GM18511 (cell line): ENCODE results near the gene RAD50.
A peak's percentile ranks its signal among the peaks of the same experiment; 100 is the strongest.

Source experiments
- ATAC-seq: cut with Tn5 transposase; IDR thresholded peaks from one replicate; pipeline ENCODE4 v1.9.1; 2021; ENCODE audit warnings: mild to moderate bottlenecking, moderate library complexity; ENCODE audit not compliant: unreplicated experiment

Gene RAD50

DNA sequence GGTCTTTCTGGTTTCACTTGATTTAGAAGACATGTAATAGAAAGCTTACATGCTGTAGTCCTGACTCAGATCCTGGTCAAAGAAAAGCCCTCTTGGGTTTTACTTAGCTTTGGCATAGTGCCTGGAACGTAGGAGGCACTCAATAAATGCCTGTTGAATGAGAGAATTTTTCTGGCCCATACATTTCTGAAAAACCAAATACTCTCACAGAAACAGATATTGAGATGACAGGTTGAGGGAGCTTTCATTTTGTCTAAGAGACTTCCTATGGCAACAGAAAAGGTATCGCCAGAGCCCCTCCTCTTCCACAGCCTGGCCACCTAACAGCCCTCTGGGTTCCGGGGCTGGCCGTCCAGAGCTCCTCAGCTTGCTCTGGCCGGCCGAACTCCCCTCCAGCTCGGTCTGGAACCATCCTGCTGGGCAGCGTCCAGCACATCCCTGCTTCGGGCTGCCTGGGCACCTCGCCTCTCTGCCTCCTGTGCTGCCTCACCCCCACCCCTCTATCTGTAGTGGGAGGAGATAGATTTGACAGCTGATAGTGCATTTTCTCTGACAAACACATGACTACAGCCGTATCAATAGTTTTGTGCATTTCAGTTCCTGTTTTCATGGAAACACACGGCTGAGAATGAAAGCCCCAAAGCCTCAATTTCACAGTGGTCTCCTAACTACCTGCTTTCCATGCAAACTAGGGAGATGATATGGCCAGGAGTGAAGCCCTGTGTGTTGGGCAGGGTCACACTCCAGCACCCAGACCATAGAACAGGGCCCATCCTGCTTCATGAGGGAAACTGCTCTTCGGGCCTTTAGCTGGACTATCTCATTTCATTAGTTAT is 118.1 kb downstream of the RAD50 start:
- peak; percentile 84 for ATAC-seq

DNA sequence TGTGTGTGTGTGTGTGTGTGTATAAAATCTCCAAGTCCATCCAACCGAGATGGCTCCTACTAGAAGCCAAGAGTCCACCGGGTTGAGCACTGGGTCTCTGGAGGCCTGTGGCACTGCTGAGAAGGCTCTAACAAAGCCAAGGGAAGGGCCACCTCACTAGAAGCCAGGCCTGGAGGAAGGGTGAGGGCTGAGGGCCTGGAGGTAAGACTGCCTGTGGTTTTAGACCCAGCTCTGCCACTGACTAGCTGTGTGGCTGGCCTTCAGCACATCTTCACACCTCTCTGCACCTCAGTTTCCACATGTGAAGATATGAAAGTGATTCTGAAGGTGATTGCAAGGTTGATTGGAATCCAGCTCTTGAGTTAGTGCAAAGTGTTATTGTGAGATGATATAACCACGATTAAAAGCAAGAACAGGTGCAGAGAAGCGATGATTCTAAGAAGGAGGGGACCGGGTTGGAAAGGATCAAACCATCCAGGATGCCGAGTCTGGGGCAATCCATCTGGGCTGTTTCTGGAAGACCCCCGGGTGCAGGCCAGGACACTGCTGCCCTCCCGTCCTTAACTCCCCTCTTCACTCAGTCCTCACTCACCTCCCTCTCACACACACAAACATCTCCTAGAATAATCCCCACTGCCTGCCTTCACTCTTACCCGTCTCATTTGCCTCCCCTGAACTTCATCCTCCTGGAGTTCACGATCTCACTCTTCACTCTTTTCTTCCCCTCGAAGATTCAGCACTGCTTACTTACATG is 119.3 kb downstream of the RAD50 start:
- ATAC-seq: no peak

DNA sequence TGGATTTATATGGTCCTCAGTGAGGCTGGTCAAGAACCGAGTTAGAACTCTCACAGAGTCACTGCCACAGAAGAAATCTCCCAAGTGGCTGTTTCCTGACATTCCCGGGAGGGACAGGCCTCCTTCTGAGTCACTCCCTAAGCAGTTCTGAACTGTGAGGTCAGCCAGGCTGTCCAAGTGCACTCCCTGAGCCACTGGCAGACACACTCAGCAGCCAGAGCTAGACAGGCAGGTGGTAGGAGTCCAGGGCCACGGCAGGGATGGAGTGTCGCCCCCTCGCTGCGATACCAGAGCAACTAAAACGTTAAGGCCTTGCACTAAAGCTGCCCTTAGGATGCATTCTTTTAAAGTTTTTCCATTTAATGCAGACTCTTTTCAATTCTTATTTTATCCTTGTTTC is 120.4 kb downstream of the RAD50 start:
- ATAC-seq: no peak

- no peak for ATAC-seq
Measured at GRCh38 chr5:132677682-132678400, 121.1 kb downstream of the RAD50 start.

GRCh38 chr5:132678735-132679134 is 122.0 kb downstream of the RAD50 start:
- ATAC-seq: no peak

DNA sequence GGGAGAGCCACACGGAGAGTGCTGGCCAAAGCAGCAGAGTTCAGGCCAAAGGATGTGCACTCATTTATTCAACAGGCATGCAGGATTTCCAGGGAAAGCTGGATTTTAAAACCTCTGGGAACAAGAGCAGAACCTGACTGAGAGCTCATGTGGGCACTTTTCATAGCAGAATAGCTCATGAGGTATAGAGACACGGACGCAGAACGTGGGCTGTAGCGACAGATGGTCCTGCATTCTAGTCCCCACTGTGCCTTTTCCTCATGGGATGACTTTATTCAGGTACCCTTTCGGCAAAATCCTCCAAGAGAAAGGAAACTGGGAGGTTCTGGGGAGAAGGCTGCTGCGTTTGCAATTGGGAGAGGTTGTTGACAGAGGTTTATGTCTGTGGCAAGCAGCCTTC is 122.4 kb downstream of the RAD50 start:
- ATAC-seq: no peak

DNA sequence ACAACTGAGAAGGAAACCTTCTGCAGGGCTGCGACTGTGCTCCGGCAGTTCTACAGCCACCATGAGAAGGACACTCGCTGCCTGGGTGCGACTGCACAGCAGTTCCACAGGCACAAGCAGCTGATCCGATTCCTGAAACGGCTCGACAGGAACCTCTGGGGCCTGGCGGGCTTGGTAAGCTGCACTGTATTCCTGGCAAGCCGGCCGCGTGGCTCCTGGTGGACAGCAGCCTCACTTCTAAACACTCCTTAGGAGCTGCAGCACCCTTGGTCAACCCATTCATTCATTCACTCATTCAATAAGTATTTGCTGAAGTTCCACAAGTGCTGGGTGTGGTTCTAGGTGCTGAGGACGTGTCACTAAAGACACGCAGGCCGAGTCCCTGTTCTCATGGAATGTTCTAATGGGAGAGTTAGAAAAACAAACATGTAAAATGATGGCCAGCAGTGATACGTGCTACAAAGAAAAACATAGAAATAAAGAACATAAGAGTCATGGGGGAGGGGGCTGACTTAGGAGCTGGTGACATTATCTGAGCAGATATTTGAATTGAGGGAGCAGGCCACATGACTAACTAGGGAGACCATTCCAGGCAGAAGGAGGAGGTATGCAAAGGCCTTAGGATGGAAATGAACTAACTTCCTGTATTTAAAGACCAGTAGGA is 123.1 kb downstream of the RAD50 start:
- no peak for ATAC-seq

GRCh38 chr5:132680780-132681475 is 124.2 kb downstream of the RAD50 start:
- no peak for ATAC-seq

DNA sequence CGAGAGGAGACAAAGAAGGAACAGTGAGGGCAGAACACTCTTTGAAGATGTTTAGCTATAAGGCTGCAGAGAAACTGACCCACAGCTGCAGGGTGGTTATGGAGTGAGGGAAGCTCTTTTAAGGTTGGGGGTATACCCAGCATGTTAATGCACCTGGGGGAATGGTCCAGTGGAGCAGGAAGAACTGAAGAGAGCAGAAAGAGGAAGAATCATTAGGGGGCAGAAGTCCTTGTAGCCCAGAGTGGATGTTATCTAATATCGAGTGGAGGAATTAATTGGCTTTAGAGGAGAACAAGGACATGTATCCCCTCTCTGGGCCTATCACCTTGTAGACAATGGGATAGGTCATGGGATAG is 124.7 kb downstream of the RAD50 start:
- ATAC-seq: no peak

- ATAC-seq: no peak
Measured at GRCh38 chr5:132681983-132682382, 125.2 kb downstream of the RAD50 start.

DNA sequence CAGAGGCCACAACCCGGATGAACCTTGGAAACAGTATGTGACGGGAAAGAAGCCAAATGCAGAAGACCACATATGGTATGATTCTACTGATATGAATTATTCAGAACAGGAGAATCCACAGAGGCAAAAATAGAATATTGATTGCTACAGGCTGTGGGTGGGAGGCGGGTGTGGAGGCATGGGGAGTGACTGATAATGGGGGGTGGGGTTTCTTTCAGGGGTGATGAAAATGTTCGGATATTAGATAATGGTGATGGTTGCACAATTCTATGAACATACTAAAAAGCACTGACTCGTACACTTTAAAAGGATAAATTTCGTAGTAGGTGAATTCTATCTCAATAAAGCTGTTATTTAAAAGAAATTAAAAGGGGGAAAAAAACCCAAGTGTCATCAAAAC is 127.7 kb downstream of the RAD50 start:
- no peak for ATAC-seq

DNA sequence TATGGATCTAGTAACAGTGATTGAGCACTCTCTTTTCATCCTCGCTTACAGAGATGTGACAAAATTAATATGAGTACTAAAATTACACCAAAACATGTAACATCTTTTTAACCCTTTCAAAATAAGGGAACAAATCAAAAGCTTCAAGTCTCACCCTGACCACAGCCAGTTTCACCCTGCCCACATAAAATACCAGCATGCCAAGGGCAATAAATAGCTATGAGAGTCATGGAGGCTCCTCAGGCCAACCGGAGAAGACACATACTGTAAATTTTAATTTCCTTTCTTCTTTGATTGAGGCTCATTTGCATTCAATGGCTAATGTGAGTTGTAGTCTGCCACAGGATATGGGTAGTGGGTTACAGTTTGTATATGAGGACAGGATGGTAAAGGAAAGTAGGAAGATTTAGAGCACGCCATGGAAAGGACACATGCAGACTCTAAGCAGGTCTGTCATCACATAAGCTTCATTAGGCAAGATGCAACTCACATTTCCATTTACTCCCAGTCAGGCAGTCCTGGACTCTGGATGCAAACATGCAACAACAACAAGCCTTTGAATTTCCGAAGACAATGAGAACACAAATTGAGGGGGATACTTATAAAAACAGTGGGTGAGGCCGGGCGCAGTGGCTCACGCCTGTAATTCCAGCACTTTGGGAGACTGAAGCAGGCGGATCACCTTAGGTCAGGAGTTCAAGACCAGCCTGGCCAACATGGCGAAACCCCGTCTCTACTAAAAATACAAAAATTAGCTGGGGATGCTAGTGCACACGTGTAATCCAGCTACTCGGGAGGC is 128.3 kb downstream of the RAD50 start:
- no peak for ATAC-seq

DNA sequence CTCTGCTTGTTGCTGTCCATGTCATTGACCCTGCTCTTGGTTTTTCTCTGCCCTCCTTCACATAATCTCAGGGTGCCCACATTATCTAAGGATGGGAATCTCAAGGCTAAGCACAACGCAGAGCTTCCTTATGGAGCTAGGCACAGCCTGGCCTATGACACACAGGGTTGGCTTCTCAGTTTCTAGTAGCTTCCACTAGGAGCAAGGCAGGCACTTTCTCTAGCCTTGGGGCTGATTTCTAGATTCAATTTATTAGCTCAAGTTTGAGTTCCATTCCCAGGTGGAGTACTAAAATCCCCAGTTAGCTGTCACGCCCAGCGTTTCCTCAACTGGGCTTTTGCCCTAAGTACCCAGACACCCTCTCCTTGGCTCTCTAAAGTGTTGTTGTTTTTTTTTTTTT is 129.4 kb downstream of the RAD50 start:
- no peak for ATAC-seq

DNA sequence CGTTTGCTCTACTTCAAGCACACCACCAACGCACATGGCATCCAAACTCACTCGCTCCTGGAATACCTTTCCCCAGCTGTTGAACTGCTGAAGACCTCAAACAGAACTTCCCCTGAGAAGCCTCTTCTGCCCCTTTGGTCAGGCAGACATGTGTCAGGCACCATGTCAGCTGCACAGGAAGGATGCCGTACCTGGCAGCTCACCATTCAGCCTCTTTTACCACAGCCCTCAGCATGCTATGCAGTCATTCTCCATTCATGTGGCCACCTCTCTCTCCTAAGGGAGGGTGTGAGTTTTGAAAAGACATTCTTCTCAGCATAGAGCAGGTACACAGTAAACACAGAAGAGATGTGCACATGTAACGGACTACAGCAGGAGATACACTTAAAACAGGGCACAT is 131.2 kb downstream of the RAD50 start:
- no peak for ATAC-seq

DNA sequence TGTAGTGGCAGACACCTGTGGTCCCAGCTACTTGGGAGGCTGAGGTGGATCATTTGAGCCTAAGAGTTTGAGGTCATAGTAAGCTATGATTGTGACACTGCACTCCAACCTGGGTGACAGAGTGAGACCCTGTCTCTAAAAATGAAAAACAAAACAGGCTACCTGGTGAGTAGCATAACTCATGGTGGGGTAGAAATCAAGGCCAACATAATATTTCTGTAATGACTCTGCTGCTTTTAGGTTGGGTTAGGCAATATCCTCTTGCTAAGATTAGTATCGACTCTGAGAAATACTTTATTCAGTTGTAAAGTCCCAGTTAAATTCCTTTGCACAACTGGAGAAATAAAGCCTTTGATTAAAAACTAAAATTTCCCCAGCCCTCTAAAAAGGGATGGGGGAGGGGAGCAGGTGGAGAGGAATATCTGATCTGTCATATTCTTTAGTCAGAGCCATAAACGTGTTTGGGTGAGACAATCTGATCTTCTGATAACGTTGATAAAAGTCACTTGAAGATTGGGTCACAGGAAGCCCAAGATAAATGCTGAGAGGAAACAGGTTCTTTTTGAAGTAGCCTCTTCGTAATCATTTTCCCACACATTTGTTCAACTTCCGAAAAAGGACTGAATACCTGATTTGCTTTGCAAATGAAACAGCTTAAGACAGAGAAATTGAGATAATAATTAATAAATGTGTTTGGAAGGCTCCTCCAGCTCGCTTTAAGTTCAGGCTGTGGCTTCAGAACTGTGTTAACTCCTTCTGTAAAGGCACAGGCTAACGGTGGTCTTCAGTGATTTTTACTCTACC is 132.0 kb downstream of the RAD50 start:
- peak; percentile 45 for ATAC-seq

GRCh38 chr5:132689513-132689912 is 132.7 kb downstream of the RAD50 start:
- no peak for ATAC-seq

- no peak for ATAC-seq
Measured at GRCh38 chr5:132690156-132690555, 133.4 kb downstream of the RAD50 start.

DNA sequence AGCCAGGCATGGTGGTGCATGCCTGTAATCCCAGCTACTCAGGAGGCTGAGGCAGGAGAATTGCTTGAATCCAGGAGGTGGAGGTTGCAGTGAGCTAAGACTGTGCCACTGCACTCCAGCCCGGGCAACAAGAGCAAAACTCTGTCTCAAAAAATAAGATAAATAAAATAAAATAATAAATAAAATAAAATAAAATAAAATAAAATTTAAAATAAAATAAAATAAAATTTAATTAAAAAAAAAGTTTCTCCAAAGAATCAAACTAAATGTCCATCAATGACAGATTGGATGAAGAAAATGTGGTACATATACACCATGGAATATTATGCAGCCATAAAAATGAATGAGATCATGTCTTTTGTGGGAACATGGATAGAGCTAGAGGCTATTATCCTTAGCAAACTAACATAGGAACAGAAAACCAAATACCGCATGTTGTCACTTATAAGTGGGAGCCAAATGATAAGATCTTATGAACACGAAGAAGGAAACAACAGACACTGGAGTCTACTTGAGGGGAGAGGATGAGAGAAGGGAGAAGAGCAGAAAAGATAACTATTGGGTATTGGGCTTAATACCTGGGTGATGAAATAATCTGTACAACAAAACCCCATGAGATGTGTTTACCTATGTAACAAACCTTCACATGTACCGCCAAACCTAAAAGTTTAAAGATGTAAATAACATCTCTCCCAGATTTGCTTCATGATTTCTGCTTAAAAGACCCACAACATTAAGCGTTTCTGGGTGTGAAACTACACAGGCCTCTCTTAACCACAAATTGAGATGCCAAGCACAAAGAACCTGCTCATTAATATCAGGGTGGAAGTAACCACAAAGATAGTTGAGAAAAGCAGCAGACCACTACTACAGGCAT is 135.2 kb downstream of the RAD50 start:
- ATAC-seq: peak; percentile 57
